Cardiac muscle cell (in vitro differentiated cells and primary cell): ENCODE results near the gene FITM1. TPM values are rescaled to one million over a fixed set of nuclear protein-coding genes. Genes with fewer than 3 reads are reported as not detected.

Experiments
- DNase-seq, 2 donors: peaks; one replicate each; pipeline versions ENCODE4 v3.0.0 to v3.0.0-alpha.2; 2010 to 2017; ENCODE audit warnings: low read depth in 1 of 2, low spot score in 1 of 2
- H3K27ac ChIP-seq: fragments of 200-600 bp; sonication (generic); 2 replicates; pipeline ENCODE4 v1.5.1; 2016
- H3K27me3 ChIP-seq: fragments of 200-600 bp; sonication (generic); 2 replicates; pipeline ENCODE4 v1.6.0; 2016; ENCODE audit warnings: control low read depth
- H3K36me3 ChIP-seq: fragments of 200-600 bp; sonication (generic); 2 replicates; pipeline ENCODE4 v1.5.1; 2016; ENCODE audit warnings: control low read depth
- H3K4me1 ChIP-seq: fragments of 200-600 bp; sonication (generic); 2 replicates; pipeline ENCODE4 v1.8.1; 2017; ENCODE audit warnings: low read depth, mild to moderate bottlenecking, mixed run types
- H3K4me3 ChIP-seq: fragments of 200-600 bp; sonication (generic); 2 replicates; pipeline ENCODE4 v1.5.1; 2016; ENCODE audit warnings: mild to moderate bottlenecking
- H3K9me3 ChIP-seq: fragments of 200-600 bp; sonication (generic); 2 replicates; pipeline ENCODE4 v1.5.1; 2017; ENCODE audit warnings: low read depth, mild to moderate bottlenecking, control low read depth
- CTCF ChIP-seq: IDR thresholded peaks from 2 replicates; pipeline ENCODE4 v1.5.1; 2012; ENCODE audit warnings: low read depth, mild to moderate bottlenecking, low read length
- polyA plus RNA-seq: library from polyadenylated mRNA; unstranded; fragments of >200 nt; fragmentation: Nextera tagmentation; extraction: Ambion mirVana; gene quantifications from 2 replicates; pipeline ENCODE4 v1.2.1, GENCODE V29; 2016
- total RNA-seq: library from RNA; depleted of rRNA; stranded (reverse); fragments of >200 nt; gene quantifications from 2 replicates; pipeline ENCODE4 v1.2.3, GENCODE V29; 2016

The FITM1 gene
- total and polyA plus RNA-seq, 2 experiments from 2014 or later: 124 to 209 TPM

- TF ChIP-seq CTCF: no peak
These were observed 46.0 kb upstream of the FITM1 start for GRCh38 chr14:24084440-24084839.

DNA sequence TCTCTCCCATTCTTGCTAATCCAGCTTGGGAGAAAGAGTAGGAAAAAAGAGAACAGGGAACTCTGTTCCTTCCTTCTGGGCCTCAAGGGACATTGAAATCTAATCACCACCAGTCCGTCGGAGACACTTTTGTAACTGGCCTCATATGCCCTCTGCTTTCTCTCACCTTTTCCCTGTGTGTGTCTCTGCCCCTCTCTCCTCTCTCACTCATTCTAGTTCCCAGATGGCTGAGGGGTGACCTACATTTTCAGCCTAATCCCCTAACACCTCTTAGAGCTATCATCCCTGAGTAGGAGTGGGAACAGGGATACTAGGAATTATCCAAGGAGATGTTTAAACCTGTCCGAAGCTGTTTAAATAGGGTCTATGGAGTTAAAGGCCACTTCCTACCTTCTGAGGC is 45.2 kb upstream of the FITM1 start:
- no peaks in the 10 kb centered on the region for H3K36me3 ChIP-seq
- no peak overlapping the region for H3K4me3 ChIP-seq
- H3K4me1 ChIP-seq: no peaks in the 10 kb centered on the region
- TF ChIP-seq CTCF: no peak
- no peak overlapping the region for H3K27ac ChIP-seq
- no peak for DNase-seq
- H3K9me3 ChIP-seq: no peaks in the 10 kb centered on the region
- peaks cover 24% of the 10 kb centered on the region for H3K27me3 ChIP-seq

More at GRCh38 chr14:24084440-24084839, 46.0 kb upstream of the FITM1 start:
- H3K4me3 ChIP-seq: no peak overlapping the region
- no peak overlapping the region for H3K27ac ChIP-seq
- H3K27me3 ChIP-seq: peaks cover 28% of the 10 kb centered on the region
- H3K36me3 ChIP-seq: no peaks in the 10 kb centered on the region
- no peaks in the 10 kb centered on the region for H3K4me1 ChIP-seq
- DNase-seq: no peak
- H3K9me3 ChIP-seq: no peaks in the 10 kb centered on the region

DNA sequence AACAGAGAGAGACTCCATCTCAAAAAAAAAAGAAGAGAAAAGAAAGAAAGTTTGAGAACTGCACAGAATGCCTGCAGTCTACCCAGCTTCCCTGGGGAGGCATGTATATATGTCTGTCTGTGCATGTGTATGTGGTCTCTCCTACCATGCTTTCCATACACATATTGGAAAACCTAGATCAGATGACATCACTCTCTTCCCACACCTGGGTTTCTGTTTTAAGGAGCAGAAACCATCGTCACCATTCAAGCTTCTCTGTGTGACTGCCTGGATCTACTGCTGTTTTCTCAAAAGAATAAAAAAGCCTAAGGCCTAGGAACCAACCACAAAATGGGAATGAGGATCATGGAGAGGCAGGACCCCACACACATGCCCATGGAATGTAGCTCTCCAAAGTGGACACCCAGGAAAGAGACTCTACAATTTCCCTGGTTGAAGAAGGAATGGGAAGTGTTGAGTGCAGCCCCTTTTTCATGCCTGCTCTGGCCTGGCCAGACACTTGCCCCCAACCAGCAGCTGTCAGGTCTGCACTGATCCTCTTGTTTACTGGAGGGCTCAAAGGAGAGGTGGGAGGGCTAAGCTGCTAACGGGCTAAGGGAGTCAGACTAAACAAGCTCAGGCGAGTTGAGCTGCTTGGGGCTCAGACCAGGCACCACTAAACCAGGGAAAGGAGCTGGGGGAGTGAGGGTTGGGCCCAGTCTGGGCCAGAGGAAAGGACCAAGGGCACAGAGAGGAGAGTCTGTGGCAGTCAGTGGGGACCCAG is 44.1 kb upstream of the FITM1 start:
- Histone ChIP-seq H3K36me3 (no peaks in the 10 kb centered on the region), H3K4me3 (no peak overlapping the region), H3K9me3 (no peaks in the 10 kb centered on the region), H3K4me1 (no peaks in the 10 kb centered on the region), H3K27me3 (peaks cover 19% of the 10 kb centered on the region), H3K27ac (no peak overlapping the region)
- DNase-seq: no peak
- no peak for TF ChIP-seq CTCF

DNA sequence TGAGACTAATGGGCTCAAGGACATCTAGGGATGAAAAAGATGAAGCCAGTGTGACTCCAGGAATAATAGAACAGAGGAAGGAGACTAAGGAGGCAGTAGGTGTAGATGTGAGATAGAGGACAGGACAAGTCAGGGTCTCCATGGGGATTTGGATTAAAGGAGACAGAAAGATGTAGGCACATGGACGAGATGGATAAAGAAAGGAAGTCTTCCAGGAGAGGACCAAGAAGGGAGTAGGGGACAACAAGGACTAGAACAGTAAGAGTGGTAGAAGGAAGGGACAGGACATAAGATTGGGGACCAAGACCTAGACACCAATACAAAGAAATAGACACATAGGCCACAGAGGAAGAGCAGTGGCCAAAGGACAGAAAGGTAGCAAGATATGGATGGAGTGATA is 43.5 kb upstream of the FITM1 start:
- H3K36me3 ChIP-seq: no peaks in the 10 kb centered on the region
- H3K27me3 ChIP-seq: peaks cover 13% of the 10 kb centered on the region
- no peak for TF ChIP-seq CTCF
- H3K4me1 ChIP-seq: no peaks in the 10 kb centered on the region
- no peak overlapping the region for H3K27ac ChIP-seq
- no peaks in the 10 kb centered on the region for H3K9me3 ChIP-seq
- no peak overlapping the region for H3K4me3 ChIP-seq
- DNase-seq: no peak

DNA sequence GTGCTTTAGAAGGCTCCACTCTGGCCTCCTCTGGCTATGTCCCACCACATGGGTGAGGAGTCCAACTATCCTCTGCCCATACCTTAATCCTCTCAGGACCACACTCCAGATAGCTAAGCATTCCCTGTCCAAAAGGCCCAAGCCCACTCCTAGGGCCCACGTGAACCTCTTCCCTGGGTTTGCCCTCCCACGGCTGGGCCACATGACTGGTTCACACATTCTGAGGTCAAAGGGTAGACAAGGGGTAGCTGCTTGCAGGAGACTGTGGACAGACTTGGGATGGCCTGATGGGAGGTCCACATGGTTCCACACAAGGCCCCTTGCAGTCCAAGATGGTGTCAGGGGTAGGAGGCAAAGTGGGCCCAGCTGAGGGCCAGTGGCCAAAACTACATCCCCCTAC is 42.4 kb upstream of the FITM1 start:
- no peak overlapping the region for H3K4me3 ChIP-seq
- no peak overlapping the region for H3K27ac ChIP-seq
- H3K27me3 ChIP-seq: peaks cover 2% of the 10 kb centered on the region
- H3K9me3 ChIP-seq: no peaks in the 10 kb centered on the region
- H3K4me1 ChIP-seq: no peaks in the 10 kb centered on the region
- no peak for TF ChIP-seq CTCF
- no peaks in the 10 kb centered on the region for H3K36me3 ChIP-seq
- no peak for DNase-seq
